ENCODE results near the gene PDLIM1. TPM values are rescaled to one million over a fixed set of nuclear protein-coding genes. Genes with fewer than 3 reads are reported as not detected.

The PDLIM1 gene
- total and polyA plus RNA-seq, 2 of the 8 experiments (the other 6 are each of a cell fraction or from before 2014, with no cell fraction given), result 169 to 245 TPM

- no peak overlapping the region for H4K5ac ChIP-seq (ENCODE audit: insufficient read length, low read depth, low read length)
- POLR2A ChIA-PET (ENCODE audit: partially characterized antibody), result no interaction called here
- H4K91ac ChIP-seq (replicated peaks; ENCODE audit: insufficient read length, low read length), result no peak overlapping the region
- no peak overlapping the region for H3K4me3 ChIP-seq (ENCODE audit: extremely low read depth in 1 of 4, insufficient read depth in 2 of 4, low read depth in 3 of 4, low read length in 4 of 4)
- H4K20me1 ChIP-seq (replicated peaks in 1 of 2; ENCODE audit: control insufficient read depth in 1 of 2, insufficient read depth in 2 of 2, low read length in 2 of 2), result peaks cover 0 to 2% of the 10 kb centered on the region in 2 experiments
- no peak for FAIRE-seq
- no peak overlapping the region for H2BK120ac ChIP-seq (replicated peaks; ENCODE audit: low read depth, low read length)
- no peaks in the 10 kb centered on the region for H3K27me3 ChIP-seq (replicated peaks in 1 of 4; ENCODE audit: control insufficient read depth in 3 of 4, extremely low read depth in 1 of 4, insufficient read depth in 3 of 4, low read length in 3 of 4)
- H2AFZ ChIP-seq (ENCODE audit: low read length), result no peak overlapping the region
- H2BK5ac ChIP-seq (ENCODE audit: low read depth, low read length), result no peak overlapping the region
- H3K9me3 ChIP-seq (ENCODE audit: insufficient read depth in 2 of 2, low read depth in 1 of 2, low read length in 1 of 2), result no peaks in the 10 kb centered on the region
- WGBS, 2 experiments (ENCODE audit: extremely low coverage in 1 of 2, insufficient coverage in 1 of 2, insufficient read length in 1 of 2, insufficient replicate concordance in 2 of 2, low coverage in 1 of 2, low lambda C conversion rate in 2 of 2, missing lambda C conversion rate in 1 of 2), result 96% methylated on average over 1 of the region's 1 CpG; no CpG with 5 or more reads in 1 of the 2 experiments
- no peak overlapping the region for H3K27ac ChIP-seq (ENCODE audit: low read depth, low read length)
- DNase-seq (ENCODE audit: low read depth in 1 of 2, low spot score in 2 of 2), result no peak
- no peak overlapping the region for H2BK15ac ChIP-seq (ENCODE audit: low read length)
- no peak overlapping the region for H3K9ac ChIP-seq (replicated peaks in 1 of 4; ENCODE audit: extremely low read depth in 1 of 4, low read depth in 3 of 4, low read length in 3 of 4)
- peaks cover 0 to 3% (median 0%) of the 10 kb centered on the region in 4 experiments; a peak in 1 of 8 replicates for H3K36me3 ChIP-seq (ENCODE audit: control insufficient read depth in 2 of 4, insufficient read depth in 4 of 4, low read length in 3 of 4)
- no peak overlapping the region for H3K18ac ChIP-seq (ENCODE audit: extremely low read depth, low read length)
- CTCF ChIA-PET (ENCODE audit: partially characterized antibody), result interaction anchor here (0.6 to 3.0 kb wide), 8 partner anchors 9 to 1191 kb away, joined by 3 to 17 read pairs (median 4); no protein-coding TSS in a partner anchor
- H2AK5ac ChIP-seq (ENCODE audit: low read depth, low read length), result no peak overlapping the region
- no peaks in the 10 kb centered on the region for H3K79me2 ChIP-seq (ENCODE audit: control insufficient read depth in 1 of 2, insufficient read depth in 2 of 2, low read length in 2 of 2)
- H3K4ac ChIP-seq (replicated peaks; ENCODE audit: insufficient read length, low read depth, low read length), result no peak overlapping the region
- H4K8ac ChIP-seq (ENCODE audit: extremely low read depth, insufficient read depth, low read length), result no peak overlapping the region
- no peak overlapping the region for H3K56ac ChIP-seq (replicated peaks; ENCODE audit: insufficient read length, low read depth, low read length)
- no peak overlapping the region for H2BK12ac ChIP-seq (ENCODE audit: low read depth, low read length)
- no peak overlapping the region for H3K4me2 ChIP-seq (ENCODE audit: insufficient read depth in 1 of 2, low read depth in 2 of 2, low read length in 2 of 2)
- no peaks in the 10 kb centered on the region; the same call in 1 of the 2 replicates for H3K23me2 ChIP-seq (ENCODE audit: low read depth, low read length)
- H3K23ac ChIP-seq (ENCODE audit: insufficient read length), result no peak overlapping the region
- no peaks in the 10 kb centered on the region for H3K79me1 ChIP-seq (ENCODE audit: low read depth, low read length)
- no peak overlapping the region for H2BK20ac ChIP-seq (ENCODE audit: low read length)
- H3K14ac ChIP-seq (ENCODE audit: insufficient read length), result no peak overlapping the region
- peaks cover 0 to 4% (median 0%) of the 10 kb centered on the region in 4 experiments; a peak in 1 of 7 replicates for H3K4me1 ChIP-seq (replicated peaks in 1 of 4; ENCODE audit: control insufficient read depth in 3 of 4, insufficient read depth in 4 of 4, low read length in 3 of 4)
- TF ChIP-seq POU5F1 (IDR thresholded peaks at IDR 0.05; ENCODE audit: low read depth, low read length) (no peak), ASH2L (IDR thresholded peaks at IDR 0.05; ENCODE audit: low read length) (no peak), CHD1 (IDR thresholded peaks at IDR 0.05; ENCODE audit: low read depth, low read length) (no peak), POLR2AphosphoS5 (IDR thresholded peaks at IDR 0.05; ENCODE audit: low read depth, low read length) (no peak), TCF12 (IDR thresholded peaks at IDR 0.05; ENCODE audit: low read depth, low read length) (no peak), SP1 (IDR thresholded peaks at IDR 0.05; ENCODE audit: low read depth, low read length) (no peak), KDM5A (IDR thresholded peaks at IDR 0.05; ENCODE audit: low read length) (no peak), JUN (IDR thresholded peaks at IDR 0.05; ENCODE audit: low read depth, low read length) (no peak), RAD21 (IDR thresholded peaks at IDR 0.05 in 1 of 2, conservative IDR thresholded peaks at IDR 0.05 in 1 of 2; ENCODE audit: low read depth in 2 of 2, low read length in 2 of 2) (no peak), SP4 (IDR thresholded peaks at IDR 0.05; ENCODE audit: low read length) (no peak), SIRT6 (IDR thresholded peaks at IDR 0.05; ENCODE audit: low read length) (no peak), CBX8 (IDR thresholded peaks at IDR 0.05; ENCODE audit: borderline replicate concordance, low read depth, low read length) (no peak), CTCF (IDR thresholded peaks at IDR 0.05; ENCODE audit: control extremely low read depth in 1 of 3, insufficient read depth in 1 of 3, low read depth in 1 of 3, low read length in 3 of 3) (no peak)
Measured at GRCh38 chr10:95339863-95340262, 49.1 kb upstream of the PDLIM1 start.

Measured in H1 (cell line).